Activated CD8-positive, alpha-beta memory T cell treated with anti-CD3 and anti-CD28 coated beads, Interleukin-2, amount 50 U/mL, for 24 hours (primary cell): ENCODE measurements around the gene EXOSC7.
"Not testable (repeated sequence)": the region's sequence is repeated elsewhere in the genome, so short reads cannot be mapped to it uniquely, and the experiment has no call there.

ENCODE experiments used
- DNase-seq: peaks from one replicate; pipeline ENCODE4 v3.0.0-alpha.2; 2020; ENCODE audit errors: extremely low read depth

EXOSC7 gene

DNA sequence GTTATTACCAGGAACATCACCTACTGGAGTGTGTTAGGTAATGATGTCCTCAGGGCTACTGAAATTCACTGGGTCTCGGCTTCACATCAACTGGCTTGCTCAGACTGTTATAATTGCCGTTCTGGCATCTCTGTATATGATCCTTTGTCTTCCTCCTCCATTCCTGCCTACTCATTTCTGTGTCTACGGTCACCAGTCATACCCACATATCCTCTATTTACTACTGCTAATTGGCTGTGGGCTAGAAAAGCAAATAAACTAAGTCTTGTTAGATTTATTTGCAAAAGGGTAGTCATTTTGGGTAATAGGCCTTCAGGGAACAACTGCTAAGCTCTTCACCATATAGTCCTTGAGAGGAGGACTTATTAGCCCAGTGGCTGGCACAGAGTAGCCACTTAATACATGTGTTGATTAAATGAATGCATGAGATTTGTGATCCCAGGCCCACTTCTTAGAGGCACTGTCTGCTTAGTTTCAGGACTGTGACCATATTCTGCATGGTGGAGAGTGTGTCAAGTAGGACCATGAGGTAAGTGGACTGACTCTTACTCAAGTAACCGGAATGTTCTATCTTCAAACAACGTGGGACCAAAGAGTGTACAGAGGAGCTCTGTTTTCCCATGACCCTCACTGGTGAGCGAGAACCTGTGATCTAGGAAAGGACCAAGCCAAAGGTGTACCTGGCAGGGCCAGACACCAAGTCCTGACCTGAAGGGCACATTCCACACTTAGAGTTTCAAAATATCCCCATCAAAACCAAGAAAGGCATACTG lies 13.2 kb upstream of the EXOSC7 start:
- DNase-seq: no peak

DNA sequence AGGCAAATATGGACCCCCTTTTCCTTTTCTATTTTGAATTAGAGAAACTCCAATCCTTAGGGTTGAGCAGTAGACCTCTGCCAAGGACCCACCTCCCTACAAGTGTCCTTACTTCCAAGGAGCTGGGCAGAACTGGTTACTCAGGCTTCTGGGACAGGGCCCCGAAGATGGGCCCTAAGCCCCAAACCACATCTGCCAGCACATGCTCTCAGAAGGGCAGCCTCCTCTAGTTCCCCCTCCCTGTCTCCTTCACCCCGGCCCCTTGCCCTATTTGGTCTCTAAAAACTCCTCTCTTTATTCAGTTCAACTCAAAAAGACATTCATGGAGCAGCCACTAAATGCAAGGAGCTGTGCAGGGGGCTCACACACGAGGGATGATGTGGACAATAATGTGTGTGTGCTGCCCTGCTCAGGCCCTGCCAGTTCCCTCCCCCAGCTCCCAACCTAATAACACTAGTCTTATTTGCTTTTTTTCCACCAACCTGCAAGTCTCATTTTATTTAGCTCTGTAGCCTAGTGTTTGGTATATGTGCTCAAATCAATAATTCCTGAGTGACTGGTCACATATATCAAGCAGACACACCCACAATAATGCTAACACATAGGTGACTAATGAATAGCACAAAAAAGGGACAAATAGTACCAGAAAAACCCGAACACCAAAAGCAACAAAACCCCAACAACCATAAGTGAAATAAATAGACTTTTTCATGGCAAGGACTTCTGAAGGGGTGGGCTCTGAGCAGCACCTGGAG lies 12.3 kb upstream of the EXOSC7 start:
- no peak for DNase-seq

DNA sequence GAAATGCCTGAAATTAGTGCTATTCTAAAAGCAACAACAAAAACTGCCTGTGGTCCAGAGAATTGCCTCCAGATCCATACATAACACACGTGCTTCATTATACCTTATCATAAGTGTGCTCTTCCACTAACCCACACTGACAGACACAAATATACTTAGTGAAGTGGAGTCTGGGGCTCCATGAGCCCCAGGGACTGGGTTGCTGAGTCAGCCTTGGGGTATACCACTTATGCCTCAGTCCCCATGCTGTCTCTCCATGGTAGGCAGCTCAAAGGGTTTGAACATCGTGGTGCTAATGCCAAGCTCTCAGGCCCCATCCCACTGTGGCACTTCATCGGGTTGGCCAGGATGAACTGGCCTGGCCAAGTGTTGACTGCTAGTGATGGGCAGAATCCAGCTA lies 10.9 kb upstream of the EXOSC7 start:
- DNase-seq: no peak

DNA sequence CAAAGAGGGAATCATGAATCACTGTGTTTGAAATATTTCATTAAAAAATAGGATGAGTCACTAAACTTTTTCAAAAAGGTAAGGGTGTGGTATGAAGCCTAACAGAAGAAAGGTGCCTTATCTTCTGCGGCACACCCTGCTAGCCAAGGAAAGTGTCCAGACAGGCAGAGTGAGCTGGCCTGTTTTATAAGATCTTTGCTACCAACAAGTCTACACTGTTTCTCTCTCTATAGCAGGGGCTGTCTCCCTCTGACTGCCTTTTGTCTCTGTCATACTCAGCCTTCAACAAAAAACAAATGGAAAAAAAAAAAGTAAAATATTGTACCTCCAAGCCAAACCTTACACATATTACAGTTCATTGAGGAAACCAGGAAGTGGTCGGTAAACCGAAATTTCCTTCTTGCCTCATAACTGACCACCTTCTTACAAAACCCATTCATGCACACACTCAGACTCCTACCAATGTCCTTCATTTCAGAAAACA lies 9.2 kb upstream of the EXOSC7 start:
- DNase-seq: no peak

DNA sequence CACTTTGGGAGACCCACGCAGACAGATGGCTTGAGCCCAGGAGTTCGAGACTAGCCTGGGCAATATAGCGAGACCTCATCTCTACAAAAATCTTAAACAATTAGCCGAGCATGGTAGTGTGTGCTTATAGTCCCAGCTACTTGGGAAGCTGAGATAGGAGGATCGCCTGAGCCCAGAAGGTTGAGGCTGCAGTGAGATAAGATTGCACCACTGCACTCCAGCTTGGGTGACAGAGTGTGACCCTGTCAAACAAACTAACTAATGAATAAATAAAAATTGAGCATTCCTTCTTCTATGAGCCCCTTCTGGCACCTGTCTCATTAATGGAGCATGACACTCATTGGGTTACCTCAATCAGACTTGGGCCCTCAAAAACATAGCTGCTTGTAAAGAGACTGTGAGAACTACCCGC lies 7.6 kb upstream of the EXOSC7 start:
- DNase-seq: no peak

DNA sequence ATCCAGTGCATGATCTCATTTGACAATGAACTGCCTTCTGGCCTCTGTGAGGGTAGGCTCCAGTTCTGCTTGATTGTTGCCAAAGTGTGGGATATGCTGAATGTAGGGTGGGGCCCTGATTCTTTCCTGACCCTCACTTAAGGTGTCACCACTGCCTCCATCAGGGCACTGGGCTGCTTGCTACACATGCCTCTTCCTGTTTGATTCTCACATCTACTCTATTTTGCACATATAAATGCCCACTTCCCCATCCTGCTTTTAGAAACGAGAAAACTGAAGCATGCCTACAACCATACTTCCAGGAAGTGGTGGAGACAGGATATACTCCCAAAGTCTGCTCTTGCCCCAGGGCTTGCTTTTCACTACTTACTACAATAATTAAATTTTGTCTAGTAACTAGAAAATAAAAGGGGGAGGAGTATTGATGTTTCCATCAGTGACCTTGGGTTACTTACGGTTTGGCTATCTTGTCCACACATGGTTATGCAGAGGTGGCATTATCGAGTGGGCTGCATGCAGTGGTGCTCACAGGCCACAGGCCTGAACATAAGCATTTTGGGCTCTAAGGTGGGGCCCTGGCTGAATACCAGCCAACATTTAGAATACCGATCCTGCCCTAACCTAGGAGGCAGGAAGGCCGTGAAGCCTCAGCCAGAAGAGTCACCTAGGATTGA lies 6.8 kb upstream of the EXOSC7 start:
- DNase-seq: no peak

DNA sequence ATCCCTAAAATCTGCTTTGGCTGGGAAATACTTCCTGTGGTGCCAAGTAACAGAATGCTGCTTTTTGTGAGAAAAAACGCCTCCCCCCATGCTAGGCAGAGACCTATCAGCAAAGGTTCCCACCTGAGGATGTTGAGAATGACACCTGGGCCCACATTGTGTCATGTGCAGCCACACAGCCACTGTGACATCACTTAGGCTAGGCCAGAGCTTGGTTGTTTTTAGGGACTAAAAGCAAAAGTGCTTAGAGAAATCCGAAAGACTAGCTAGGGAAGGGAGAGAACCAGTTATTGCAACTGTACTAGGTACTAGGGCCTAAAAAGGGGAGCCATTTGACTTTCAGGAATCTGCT lies 6.2 kb upstream of the EXOSC7 start:
- DNase-seq: no peak

DNA sequence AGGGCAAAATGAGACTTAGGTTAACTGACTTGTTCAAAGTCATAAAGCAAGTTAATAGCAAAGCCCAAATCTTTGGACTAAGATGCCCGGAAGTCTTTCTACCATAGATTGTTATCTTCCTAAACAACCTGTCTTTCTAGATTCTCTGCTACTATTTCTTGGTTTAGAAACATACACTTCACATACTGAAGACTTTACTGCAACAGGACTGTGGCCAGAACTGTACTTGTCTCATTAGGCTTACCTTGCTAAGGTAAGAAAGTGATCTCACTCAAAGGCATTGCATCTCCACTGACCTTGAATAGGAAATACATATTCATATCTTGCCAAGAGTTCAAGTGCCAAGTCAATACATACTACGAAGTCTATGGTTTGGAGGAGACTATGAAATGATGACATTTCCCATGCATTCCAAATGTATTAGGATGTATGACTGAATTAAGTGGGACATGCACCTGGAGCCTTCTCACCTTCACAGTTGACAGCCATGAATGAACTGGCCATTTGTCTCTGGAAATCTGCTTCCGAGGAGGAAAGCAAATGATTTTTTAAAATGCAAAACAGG lies 5.0 kb upstream of the EXOSC7 start:
- DNase-seq: no peak

DNA sequence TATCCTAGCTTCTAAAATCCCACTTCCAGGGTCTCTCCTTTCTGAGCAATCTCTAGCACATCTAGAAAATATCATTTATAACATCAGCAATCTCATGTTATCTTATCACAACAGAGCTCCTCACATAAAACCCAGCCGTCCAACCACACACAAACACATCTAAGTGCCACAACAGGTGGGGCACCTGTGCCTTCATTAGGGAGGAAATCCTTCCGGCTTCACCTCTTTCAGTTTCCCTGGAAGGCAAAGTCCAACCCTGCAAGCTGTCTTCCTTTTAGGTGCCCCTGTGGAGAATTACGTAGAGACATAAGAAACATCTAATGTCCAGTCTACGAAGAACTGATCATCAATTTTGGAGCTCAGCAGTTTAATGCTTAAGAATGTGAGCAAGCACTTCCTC lies 1.6 kb upstream of the EXOSC7 start:
- DNase-seq: no peak

DNA sequence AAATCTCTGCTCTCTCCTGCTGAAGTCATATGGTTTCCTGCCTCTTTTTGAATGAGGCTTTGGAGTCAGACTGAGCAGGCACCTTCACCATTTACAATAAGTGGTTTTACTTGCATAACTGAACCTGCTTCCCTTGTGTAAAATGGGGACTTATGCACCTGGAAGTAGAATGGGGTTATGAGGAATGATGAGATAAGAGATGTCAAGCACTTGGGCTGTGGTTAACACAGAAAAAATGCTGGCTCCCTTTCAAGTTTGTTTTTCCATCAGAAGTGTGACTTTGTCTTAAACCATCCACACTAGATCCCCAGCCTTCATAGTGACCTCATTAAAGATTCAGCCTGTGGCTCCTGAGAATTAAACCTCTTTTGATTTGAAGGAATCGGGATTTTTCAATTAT lies 5.2 kb downstream of the EXOSC7 start:
- DNase-seq: no peak

DNA sequence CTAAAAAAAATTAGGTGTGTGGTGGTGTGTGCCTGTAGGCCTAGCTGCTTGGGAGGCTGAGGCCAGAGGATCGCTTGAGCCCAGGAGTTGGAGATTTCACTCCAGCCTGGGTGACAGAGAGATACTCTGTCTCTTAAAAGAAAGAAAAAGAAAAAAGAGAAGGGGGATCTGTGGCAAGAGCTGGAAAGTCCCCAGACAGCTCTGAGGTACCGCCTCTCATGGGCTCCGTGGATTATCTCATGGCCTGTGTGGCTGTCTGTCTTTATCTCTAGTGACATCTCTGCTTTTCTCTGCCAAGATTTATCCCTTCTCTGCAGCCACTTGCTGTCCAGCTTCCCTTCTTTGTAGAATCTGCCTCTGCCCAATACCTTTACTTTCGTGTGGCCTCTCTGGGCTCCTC lies 5.7 kb downstream of the EXOSC7 start:
- DNase-seq: no peak

DNA sequence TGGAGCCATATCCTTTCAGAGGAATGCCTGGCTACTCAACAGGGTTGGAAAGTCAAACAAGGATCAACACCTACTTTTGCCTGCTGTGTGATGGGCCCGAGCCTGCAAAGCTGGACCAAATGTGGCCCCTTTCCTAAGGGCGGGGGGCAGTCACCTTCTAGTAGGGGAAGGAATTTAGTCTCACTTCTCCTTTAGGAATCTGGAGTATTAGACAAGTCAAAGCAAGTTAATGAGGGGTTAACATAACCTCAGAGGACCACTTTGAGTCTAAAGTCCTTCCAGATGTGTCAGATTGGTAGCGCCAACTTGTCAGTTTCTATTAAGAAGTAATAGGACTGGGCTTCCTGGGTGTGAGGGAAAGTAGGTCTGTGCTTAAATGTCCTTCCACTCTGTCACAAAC lies 6.8 kb downstream of the EXOSC7 start:
- DNase-seq: no peak

DNA sequence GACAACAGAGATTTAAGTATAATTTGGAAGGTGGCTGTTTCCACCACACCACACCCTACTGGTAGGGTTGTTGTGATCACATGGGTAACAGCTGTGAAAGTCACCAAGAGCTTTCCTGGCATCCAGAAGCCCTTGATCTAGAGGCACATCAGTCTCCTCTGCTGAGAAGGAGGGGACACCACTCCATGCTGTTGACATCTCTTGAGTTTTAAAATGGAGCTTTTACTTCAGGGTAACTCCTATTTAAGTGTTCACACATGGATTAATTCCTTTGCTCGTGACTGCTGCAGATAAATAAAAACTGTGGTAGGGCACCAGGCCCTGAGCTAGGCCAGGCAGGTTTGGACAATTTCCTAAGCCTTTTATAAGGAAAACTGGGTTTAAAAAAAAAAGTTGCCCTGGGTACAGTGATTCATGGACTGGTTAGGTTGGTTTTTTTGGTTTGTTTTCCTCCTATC lies 7.5 kb downstream of the EXOSC7 start:
- DNase-seq: no peak

DNA sequence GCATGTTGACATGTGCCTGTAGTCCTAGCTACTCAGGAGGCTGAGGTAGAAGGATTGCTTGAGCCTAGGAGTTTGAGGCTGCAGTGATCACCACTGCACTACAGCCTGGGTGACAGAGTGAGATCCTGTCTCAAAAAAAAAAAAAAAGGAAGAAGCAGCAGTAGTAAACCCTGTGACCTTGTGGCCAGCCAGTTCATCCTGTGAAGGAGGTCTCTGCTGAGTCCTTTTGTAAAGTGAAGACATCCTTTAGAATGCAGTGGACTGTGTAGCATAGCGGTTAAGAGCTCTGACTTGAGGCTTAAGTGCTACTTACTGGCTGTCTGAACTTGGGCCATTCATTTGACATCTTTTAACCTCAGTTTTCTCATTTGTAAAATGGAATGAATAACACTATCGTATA lies 8.3 kb downstream of the EXOSC7 start:
- DNase-seq: no peak

DNA sequence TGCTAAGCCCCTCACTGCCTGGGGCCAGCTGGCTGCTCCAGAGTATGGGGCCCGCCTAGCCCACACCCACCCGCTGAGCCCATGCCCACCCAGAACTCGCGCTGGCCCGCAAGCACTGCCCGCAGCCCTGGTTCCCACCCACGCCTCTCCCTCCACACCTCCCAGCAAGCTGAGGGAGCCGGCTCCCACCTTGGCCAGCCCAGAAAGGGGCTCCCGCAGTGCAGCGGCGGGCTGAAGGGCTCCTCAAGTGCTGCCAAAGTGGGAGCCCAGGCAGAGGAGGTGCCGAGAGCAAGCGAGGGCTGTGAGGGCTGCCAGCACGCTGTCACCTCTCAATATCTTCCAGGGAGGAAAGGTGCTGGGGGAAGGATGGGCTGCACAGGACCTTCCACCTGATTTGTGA lies 10.3 kb downstream of the EXOSC7 start:
- DNase-seq: not testable (repeated sequence)

DNA sequence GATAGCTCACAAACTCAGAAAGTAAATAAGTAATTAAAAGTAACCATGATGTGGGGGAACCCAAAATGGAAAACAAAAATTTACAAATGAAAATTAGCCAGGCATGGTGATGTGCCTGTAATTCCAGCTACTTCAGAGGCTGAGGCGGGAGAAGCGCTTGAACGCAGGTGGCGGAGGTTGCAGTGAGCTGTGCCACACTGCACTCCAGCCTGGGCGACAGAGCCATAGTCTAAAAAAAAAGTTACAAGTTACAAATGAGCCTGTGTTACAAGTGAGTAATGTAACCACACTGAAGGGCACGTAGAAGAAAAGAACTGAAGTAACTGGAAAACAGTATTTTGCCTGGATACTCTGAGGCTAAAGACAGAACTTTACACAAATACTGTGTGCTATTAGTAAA lies 11.3 kb downstream of the EXOSC7 start:
- DNase-seq: no peak

DNA sequence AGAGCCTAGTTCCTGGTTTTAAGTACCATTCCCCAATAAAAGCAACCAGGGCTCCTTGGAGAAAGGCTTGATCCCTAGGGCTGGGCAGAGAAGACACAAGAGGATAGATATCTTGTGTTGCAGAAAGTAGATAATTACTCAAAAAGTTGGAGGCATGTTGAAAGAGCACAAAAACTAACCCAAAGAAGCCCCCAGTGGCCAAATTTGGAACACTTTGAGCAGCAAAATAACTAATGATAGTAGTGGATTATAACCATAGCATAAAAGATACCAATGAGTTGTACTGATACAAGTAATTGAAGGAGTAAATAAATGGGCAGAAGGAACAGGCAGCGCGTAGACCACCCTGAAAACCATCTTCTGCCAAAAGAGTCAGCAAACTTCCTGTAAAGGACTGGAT lies 12.0 kb downstream of the EXOSC7 start:
- no peak for DNase-seq

DNA sequence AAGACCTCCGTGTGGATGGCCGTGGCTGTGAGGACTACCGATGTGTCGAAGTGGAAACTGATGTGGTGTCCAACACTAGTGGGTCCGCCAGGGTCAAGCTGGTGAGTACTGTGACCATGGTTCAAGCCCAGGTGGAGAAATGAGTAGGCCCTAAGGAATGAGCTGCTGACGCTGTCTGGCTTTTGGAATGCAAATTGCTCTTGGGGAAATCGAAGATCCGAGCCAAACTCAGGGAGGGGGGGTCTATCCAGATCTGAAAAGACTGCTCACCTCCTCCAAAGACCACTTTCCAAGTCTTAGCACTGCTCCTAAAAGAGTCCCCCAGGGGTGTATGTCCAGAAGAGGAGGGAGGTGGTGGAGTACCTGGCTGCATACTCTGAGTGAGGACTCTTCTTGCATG lies 13.1 kb downstream of the EXOSC7 start:
- DNase-seq: no peak

DNA sequence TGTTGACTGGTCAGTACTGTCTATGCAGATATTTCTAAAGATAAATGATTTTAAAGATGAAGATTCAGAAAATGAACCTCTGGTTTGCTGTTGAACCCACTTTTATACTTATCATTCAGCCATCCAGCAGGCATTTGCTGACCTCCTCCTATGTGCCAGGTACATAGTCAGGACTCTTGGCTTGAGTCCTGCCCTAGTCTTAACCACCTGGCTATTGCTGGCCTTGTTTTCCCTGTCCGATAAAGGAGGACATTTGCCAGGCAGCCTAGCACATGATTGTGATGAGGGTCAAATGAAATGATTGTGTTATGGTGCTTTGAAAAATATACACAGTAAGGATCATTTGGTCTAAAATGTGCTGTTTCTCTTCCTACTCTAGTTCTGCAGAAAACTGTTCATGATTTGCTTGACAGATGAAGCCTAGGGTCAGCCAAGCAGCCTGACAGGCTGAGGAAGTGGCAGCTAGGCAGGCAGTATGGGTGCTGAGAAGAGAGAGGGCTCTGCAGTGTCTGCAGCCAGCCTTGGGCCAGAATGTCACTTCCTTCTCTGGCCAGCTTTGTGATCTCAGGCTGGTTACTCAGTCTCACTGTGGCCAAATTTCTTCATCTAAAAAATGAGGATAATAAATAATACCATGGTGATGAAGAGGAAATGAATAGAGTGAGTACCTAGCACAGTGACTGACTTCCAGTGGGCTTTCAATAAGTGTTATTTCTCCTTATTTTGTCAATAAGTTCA lies 13.8 kb downstream of the EXOSC7 start:
- no peak for DNase-seq

DNA sequence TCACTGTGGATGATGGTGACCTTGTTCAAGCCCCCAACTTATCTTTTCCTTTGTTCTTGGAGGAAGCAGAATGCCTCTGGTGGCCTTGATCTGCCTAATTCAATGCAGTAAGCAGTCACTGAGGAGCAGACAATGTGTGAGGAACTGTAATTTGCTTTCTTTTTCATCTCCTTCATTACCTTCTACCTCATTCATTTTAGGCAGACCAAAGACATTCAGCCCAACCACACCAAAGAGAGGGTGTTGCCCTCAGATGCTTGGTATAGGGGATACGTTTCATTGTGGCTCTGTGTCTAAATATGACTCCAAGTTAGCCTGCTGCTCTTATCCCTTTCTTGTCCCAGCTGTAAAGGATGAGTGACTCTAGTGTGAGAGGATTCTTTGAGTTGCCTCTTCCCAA lies 15.3 kb downstream of the EXOSC7 start:
- DNase-seq: no peak

DNA sequence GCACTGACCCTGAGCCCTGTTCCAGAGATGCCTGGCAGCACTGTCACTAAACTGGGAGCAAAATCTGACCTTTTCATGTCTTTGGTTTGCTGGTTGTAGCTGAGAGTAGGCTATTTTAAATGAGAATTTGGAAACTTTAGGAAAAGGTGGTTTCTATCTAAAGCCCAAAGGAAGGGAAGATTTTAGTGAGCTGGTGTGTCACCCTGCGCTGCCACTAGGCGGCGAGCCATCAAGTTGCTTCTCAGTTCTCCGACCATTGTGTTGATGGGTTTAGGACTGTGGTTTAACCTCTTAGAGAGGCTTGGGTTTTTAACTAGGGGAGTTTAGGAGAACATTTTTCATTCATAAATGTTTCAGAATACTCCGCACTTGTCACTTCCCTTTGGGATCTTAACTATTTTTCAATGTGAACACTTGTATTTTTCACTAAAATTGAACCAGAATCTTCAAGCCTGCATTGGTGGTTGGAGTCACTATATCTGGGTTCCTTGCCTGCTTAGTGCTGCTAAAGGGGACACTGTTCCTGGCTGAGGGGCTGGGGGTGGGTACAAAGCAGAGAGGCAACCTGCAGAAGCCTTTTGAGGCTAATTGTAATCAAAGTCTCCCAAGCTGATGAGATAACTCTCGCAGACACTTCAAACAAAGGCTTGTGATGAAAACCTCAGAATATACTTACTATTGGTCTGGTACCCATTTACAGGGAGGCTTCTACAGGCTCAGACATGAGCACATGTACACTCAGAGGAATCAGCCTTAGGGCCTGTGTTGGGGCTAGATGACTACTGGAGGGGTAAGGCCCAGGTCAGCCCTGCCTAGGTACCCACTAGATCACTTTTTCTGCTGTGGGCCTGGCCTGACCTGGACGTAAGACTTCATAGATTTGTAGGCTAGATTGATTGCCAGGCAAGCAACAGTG lies 16.8 kb downstream of the EXOSC7 start:
- no peak for DNase-seq
